Heart left ventricle (tissue), 16 donors: ENCODE data around the gene LONRF2. TPM values are rescaled to one million over a fixed set of nuclear protein-coding genes. Genes with fewer than 3 reads are reported as not detected.

Experiments used
- ATAC-seq, 4 donors: fragments of 200-7000 bp; cut with Tn5 transposase; one replicate each; pipeline ENCODE4 v1.9.1; 2020 to 2022; ENCODE audit warnings: moderate library complexity in 4 of 4, mild to moderate bottlenecking in 3 of 4, moderate number of reproducible peaks in 1 of 4
- DNase-seq, 5 donors: peaks; one replicate each; pipeline ENCODE4 v3.0.0-alpha.2; 2020
- H3K27ac ChIP-seq, 12 donors: fragments of 200-600 bp; sonication (generic) in 4 of 12; one replicate each; pipeline versions ENCODE4 v1.5.0 to v1.8.0; 2016 to 2022; ENCODE audit warnings: mild to moderate bottlenecking in 2 of 12
- H3K27me3 ChIP-seq, 9 donors: fragments of 200-600 bp; sonication (generic) in 2 of 9; one replicate each; pipeline versions ENCODE4 v1.5.1 to v1.8.0; 2016 to 2022; ENCODE audit warnings: mild to moderate bottlenecking in 3 of 9
- H3K36me3 ChIP-seq, 9 donors: fragments of 200-600 bp; sonication (generic) in 2 of 9; one replicate each; pipeline versions ENCODE4 v1.5.0 to v1.8.0; 2018 to 2022; ENCODE audit warnings: mild to moderate bottlenecking in 2 of 9
- H3K4me1 ChIP-seq, 12 donors: fragments of 200-600 bp; sonication (generic) in 4 of 12; one replicate each; pipeline versions ENCODE4 v1.5.0 to v1.8.0; 2016 to 2022; ENCODE audit warnings: mild to moderate bottlenecking in 3 of 12
- H3K4me3 ChIP-seq, 12 donors: fragments of 200-600 bp; sonication (generic) in 4 of 12; one replicate each; pipeline versions ENCODE4 v1.5.0 to v1.8.0; 2017 to 2022; ENCODE audit warnings: mild to moderate bottlenecking in 9 of 12, moderate library complexity in 4 of 12
- H3K9me3 ChIP-seq, 12 donors: fragments of 200-600 bp; sonication (generic) in 4 of 12; one replicate each; pipeline versions ENCODE4 v1.5.0 to v1.8.0; 2016 to 2022; ENCODE audit warnings: mild to moderate bottlenecking in 1 of 12
- POLR2A ChIP-seq, 2 donors: fragments of 450-650 bp; IDR thresholded peaks; one replicate each; pipeline ENCODE4 v1.6.1; 2017; ENCODE audit warnings: antibody characterized with exemption in 2 of 2, mild to moderate bottlenecking in 2 of 2, moderate library complexity in 2 of 2
- WGBS, 4 donors: extraction: QIAGEN DNeasy Blood & Tissue Kit in 2 of 4; methylation state at CpG; one replicate each; pipeline versions ENCODE4 v1.1.5 to v1.1.7; 2013 to 2018; 5-methylcytosine and 5-hydroxymethylcytosine counted together
- intact Hi-C, 10 donors: fragments of 100-400 bp; cut with DNase I; formaldehyde crosslinking; loops; one replicate each; pipeline versions ENCODE4 v1.11.1 to v1.14.2; 2022
- polyA plus RNA-seq, 2 donors: library from polyadenylated mRNA; stranded (reverse); fragments of 200-250 nt; gene quantifications; one replicate each; pipeline ENCODE4 v1.2.3, GENCODE V29; 2013
- total RNA-seq, 9 donors: library from RNA; depleted of rRNA in 2 of 9; stranded (reverse); fragments of >200 nt in 2 of 9; fragmentation: NEBNext Ultra II Directional in 3 of 9; extraction: Animal tissue kit (Norgen Biotek cat#: 25700) in 3 of 9; gene quantifications; one replicate each; pipeline versions ENCODE4 v1.1.0 to v1.2.4, GENCODE V29; 2016 to 2023
- TF ChIP-seq, protein P1 (sequence below), 12 donors: fragments of 200-600 bp; sonication (generic) in 4 of 12; IDR thresholded peaks; one replicate each; pipeline versions ENCODE4 v1.5.0 to v1.8.0; 2018 to 2022; ENCODE audit warnings: antibody characterized with exemption in 12 of 12, mild to moderate bottlenecking in 5 of 12
- donor health status: ischemic (EF 13 %, LVEDD 7.1; RV severe dilation, severe dysfunction).
- donor health status: healthy with polysubstance abuse.
- donor health status: DM: no; HTN: yes; CAD: no.
- donor health status: DM: no; HTN: no; CAD: no.
- donor health status: ischemic (EF 25% LVEDD 6.9; RV normal size, moderate dysfunction).
- donor health status: ischemic (EF 25% LVEDD 5.7; RV mildly dilated, moderate dysfunction).
- donor health status: healthy.
- donor health status: DM: yes; HTN: yes; CAD: no.
- donor health status: ischemic (EF 35%, LVEDD 5.7; RV mildly dilated, moderate dysfunction).
- donor health status: nonischemic (EF 11% LVEDD 7.7; RV severe dilation, severe dysfunction).
- donor health status: DM: yes; HTN: yes; CAD: no.
- donor health status: PGD.
- donor health status: ischemic (EF 29% LVEDD 5.4; RV normal size, mild dysfunction).
- donor health status: nonischemic (EF 23%, LVEDD 6.1; RV moderate dilation, normal function).

Gene LONRF2
- total and polyA plus RNA-seq, 11 donors, result 2.4 to 29.7 (median 16.5) TPM

DNA sequence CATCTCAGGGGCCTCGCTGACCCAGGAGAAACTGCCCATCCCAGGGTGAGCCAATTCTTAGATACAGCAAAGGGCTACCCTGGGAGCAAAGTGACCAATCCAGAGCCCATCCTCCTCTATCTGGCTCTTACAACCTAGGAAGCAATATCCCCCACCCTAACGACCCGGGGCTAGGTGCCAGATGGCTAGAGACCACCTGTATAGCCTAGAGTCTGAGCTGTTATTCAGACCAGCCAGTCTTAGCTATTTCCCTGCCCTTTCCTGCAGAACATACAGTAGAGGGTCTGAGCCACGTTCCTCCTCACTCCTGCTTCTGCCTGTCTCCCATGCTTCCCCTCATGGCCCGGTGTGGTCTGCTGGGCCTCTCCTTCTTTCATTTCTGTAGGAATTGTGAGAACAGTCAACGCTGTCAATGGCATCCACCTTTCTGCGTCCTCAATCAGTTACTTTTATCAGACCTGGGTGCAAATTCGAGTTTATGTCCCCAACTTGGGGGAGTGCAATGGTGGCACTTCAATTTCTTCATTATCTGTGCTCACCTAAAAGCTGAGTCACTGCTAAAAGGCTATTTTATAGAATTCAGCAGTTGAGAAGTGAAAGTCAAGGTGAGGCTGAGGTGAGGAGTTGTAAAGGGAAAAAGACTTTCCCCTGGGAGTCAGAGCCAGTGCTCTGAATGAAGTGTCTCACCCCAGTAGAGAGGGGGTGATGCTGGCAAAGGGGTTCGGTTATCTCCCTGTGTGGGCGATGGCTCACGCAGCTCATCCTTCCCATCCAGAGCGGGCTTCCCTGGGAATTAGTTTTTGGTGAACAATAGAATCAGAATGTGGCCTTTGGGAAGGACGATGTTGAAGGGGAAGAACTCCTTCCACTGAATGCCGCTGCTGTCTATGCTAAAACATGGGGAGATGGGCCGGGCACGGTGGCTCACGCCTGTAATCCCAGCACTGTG lies 42.4 kb downstream of the LONRF2 start:
- intact Hi-C loops, result no loop called here

DNA sequence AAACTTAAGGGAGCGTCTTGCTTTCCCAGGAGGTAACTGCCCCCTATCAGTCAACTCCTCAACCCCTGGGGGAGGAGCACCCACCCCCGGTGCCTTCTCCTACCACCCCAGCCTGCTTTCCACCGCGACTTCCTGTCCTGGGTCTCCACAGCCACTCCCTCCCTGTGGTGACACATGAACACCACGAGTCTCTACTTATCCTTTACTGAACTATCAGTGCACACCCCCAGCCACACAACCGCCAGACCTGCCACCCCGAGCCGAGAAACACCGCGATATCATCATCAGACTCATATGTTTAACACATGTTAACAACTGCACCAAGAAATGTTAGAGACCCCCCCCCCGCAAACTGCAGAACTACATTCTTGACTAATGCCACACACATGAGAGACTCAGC lies 43.3 kb downstream of the LONRF2 start:
- Histone ChIP-seq H3K27ac (no peak overlapping the region), H3K4me3 (no peak overlapping the region), H3K9me3 (no peaks in the 10 kb centered on the region), H3K27me3 (no peaks in the 10 kb centered on the region), H3K36me3 (peaks cover 0 to 13% (median 8%) of the 10 kb centered on the region in 9 donors), H3K4me1 (peaks cover 0 to 7% (median 0%) of the 10 kb centered on the region in 12 donors)
- intact Hi-C loops, result no loop called here
- ATAC-seq (no peak), DNase-seq (no peak)
- TF ChIP-seq, protein P1, sequence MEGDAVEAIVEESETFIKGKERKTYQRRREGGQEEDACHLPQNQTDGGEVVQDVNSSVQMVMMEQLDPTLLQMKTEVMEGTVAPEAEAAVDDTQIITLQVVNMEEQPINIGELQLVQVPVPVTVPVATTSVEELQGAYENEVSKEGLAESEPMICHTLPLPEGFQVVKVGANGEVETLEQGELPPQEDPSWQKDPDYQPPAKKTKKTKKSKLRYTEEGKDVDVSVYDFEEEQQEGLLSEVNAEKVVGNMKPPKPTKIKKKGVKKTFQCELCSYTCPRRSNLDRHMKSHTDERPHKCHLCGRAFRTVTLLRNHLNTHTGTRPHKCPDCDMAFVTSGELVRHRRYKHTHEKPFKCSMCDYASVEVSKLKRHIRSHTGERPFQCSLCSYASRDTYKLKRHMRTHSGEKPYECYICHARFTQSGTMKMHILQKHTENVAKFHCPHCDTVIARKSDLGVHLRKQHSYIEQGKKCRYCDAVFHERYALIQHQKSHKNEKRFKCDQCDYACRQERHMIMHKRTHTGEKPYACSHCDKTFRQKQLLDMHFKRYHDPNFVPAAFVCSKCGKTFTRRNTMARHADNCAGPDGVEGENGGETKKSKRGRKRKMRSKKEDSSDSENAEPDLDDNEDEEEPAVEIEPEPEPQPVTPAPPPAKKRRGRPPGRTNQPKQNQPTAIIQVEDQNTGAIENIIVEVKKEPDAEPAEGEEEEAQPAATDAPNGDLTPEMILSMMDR (IDR thresholded peaks at IDR 0.05), result no peak
- TF ChIP-seq POLR2A (IDR thresholded peaks at IDR 0.05), result no peak
- whole genome bisulfite sequencing, 4 donors, result 81 to 93% (median 87%) methylated on average over 11 of the region's 11 CpGs

More for the DNA sequence above, 42.4 kb downstream of the LONRF2 start:
- TF ChIP-seq, protein P1 (IDR thresholded peaks at IDR 0.05), result no peak
- TF ChIP-seq POLR2A (IDR thresholded peaks at IDR 0.05), result no peak
- no peaks in the 10 kb centered on the region for H3K27me3 ChIP-seq
- DNase-seq (no peak), ATAC-seq (no peak)
- 80 to 93% (median 82%) methylated on average over 17 of the region's 17 CpGs for WGBS, 4 donors
- H3K27ac ChIP-seq, result no peak overlapping the region
- H3K4me1 ChIP-seq, result peaks cover 0 to 7% (median 0%) of the 10 kb centered on the region in 12 donors
- peaks cover 0 to 22% (median 6%) of the 10 kb centered on the region in 9 donors for H3K36me3 ChIP-seq
- H3K9me3 ChIP-seq, result no peaks in the 10 kb centered on the region
- H3K4me3 ChIP-seq, result no peak overlapping the region

DNA sequence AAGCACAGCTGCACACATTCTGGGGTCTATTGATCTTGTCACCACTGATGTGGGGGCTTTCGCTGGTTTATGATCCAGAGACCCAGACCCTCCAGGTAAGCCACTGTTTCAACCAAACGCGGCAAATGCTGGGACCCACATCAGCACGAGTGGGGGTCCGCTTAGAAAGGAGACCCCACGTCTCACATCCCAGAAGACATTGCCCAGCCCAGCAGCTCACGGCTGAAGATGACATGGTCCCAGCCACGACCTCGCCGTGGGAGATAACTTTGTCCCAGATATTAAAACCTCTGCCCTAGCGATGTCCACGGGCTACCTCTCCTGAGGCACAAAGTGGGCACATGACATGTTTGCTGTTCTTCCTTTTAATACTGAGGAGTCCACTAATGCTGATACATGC lies 43.8 kb downstream of the LONRF2 start:
- Histone ChIP-seq H3K9me3 (no peaks in the 10 kb centered on the region), H3K4me1 (peaks cover 0 to 7% (median 0%) of the 10 kb centered on the region in 12 donors), H3K4me3 (no peak overlapping the region), H3K27me3 (no peaks in the 10 kb centered on the region), H3K36me3 (peaks cover 0 to 8% (median 4%) of the 10 kb centered on the region in 9 donors), H3K27ac (no peak overlapping the region)
- 80 to 91% (median 85%) methylated on average over 11 to 12 of the region's 12 CpGs for WGBS, 4 donors
- no peak for DNase-seq
- intact Hi-C loops, result no loop called here
- ATAC-seq, result no peak
- no peak for TF ChIP-seq POLR2A (IDR thresholded peaks at IDR 0.05)
- TF ChIP-seq, protein P1 (IDR thresholded peaks at IDR 0.05), result no peak

DNA sequence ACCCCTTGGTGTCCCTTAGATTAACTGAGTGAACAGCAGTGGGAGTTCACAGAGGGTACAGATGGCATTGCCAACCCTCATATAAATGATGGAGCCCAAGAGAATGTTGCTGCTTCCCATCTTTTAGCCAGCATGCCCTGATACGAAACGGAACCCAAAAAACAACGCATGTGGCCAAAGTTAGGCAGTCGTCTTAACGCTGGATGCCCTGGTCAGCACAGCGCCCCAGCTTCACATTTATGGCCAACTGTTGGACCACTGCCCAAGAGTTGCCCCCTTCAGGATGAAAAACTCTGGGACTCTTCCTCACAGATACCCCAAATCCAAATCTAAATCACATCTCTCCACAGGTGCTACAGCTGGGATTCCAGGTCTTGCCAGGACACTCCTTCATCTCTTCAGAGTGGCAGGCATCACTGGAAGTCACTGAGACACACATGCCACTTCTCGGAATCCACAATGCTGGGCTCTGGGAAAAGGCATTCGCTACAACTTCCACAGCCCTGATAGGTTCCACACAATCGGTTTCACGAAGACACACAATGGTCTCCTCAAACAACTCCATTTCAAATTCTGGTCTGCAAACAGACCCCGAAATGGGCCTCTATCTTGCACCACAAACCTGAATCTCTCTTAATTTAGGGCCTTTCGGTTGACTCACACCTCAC lies 44.6 kb downstream of the LONRF2 start:
- Histone ChIP-seq H3K27ac (no peak overlapping the region), H3K27me3 (no peaks in the 10 kb centered on the region), H3K36me3 (peaks cover 0 to 5% (median 0%) of the 10 kb centered on the region in 9 donors), H3K9me3 (no peaks in the 10 kb centered on the region), H3K4me1 (peaks cover 0 to 14% (median 0%) of the 10 kb centered on the region in 12 donors), H3K4me3 (no peak overlapping the region)
- no peak for TF ChIP-seq POLR2A (IDR thresholded peaks at IDR 0.05)
- TF ChIP-seq, protein P1 (IDR thresholded peaks at IDR 0.05), result no peak
- WGBS, 4 donors, result 94 to 96% (median 95%) methylated on average over 12 of the region's 12 CpGs
- ATAC-seq (no peak), DNase-seq (no peak)
- intact Hi-C loops, result no loop called here
